HUES64 (cell line): ENCODE results near the gene MRPL12.
"Not testable (repeated sequence)": the region's sequence is repeated elsewhere in the genome, so short reads cannot be mapped to it uniquely, and the experiment has no call there.

Experiments used
- H3K27ac ChIP-seq: 2 replicates; pipeline ENCODE4 v1.7.0; 2013; ENCODE audit warnings: low read depth, low read length, inconsistent platforms
- H3K27me3 ChIP-seq: 2 replicates; pipeline ENCODE4 v1.6.1; 2013; ENCODE audit warnings: mild to moderate bottlenecking, low read length; ENCODE audit not compliant: insufficient read depth
- H3K36me3 ChIP-seq: 2 replicates; pipeline ENCODE4 v1.6.1; 2013; ENCODE audit warnings: mild to moderate bottlenecking, low read length; ENCODE audit not compliant: insufficient read depth
- H3K4me1 ChIP-seq: 2 replicates; pipeline ENCODE4 v1.6.1; 2013; ENCODE audit warnings: mild to moderate bottlenecking, low read length, moderate library complexity; ENCODE audit not compliant: insufficient read depth
- H3K4me3 ChIP-seq: 2 replicates; pipeline ENCODE4 v1.5.1; 2013; ENCODE audit warnings: mild to moderate bottlenecking, low read length, moderate library complexity
- H3K9ac ChIP-seq: 2 replicates; pipeline ENCODE4 v1.6.1; 2013; ENCODE audit warnings: mild to moderate bottlenecking, low read depth, low read length
- H3K9me3 ChIP-seq: 2 replicates; pipeline ENCODE4 v1.6.1; 2013; ENCODE audit warnings: low read depth, low read length; ENCODE audit not compliant: insufficient read depth
- WGBS: fragments of 150-250, 120-280 bp; methylation state at CpG from one replicate; pipeline ENCODE4 v1.1.7; 2013; ENCODE audit warnings: missing lambda C conversion rate; 5-methylcytosine and 5-hydroxymethylcytosine counted together

The MRPL12 gene

GRCh38 chr17:81666342-81667191 lies 36.6 kb upstream of the MRPL12 start, which contains the start of the genes CCDC137 and OXLD1:
CCDC137 (plus strand) TSS chr17:81666737; CDS start chr17:81666767, 30 bp downstream.
OXLD1 (minus strand) TSS chr17:81666605; CDS start chr17:81666577, 28 bp downstream.
- Histone ChIP-seq H3K4me1 (peaks cover 16% of the 10 kb centered on the region), H3K9ac (peak within 1 kb of the TSS; percentile 85), H3K27me3 (no peaks in the 10 kb centered on the region), H3K4me3 (peak within 1 kb of the TSS; percentile 95), H3K9me3 (no peaks in the 10 kb centered on the region), H3K36me3 (peaks cover 52% of the 10 kb centered on the region), H3K27ac (peak within 1 kb of the TSS; percentile 84)
- under 1% methylated on average over 96 of the region's 96 CpGs for WGBS

DNA sequence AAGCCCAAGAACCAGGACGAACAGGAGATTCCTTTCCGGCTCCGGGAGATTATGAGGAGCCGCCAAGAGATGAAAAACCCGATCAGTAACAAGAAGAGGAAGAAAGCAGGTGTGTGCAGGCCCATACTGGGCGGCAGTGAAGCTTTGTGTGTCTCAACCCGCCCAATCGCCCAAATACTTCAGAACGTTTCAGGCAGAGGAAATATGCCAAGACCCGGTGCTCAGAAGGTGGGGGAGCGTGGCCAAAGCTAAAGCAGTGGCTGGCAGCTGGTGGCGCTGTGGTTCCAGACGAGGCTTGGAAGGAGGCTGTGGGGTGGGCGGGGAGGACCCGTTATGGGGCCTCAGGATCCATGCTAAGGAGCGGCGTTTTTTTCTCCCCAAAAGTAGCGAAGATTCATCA lies 35.4 kb upstream of the MRPL12 start:
- no peaks in the 10 kb centered on the region for H3K9me3 ChIP-seq
- peak overlapping the region; percentile 30 for H3K4me3 ChIP-seq
- peaks cover 64% of the 10 kb centered on the region for H3K36me3 ChIP-seq
- no peak overlapping the region for H3K9ac ChIP-seq
- no peaks in the 10 kb centered on the region for H3K27me3 ChIP-seq
- peaks cover 16% of the 10 kb centered on the region for H3K4me1 ChIP-seq
- H3K27ac ChIP-seq: no peak overlapping the region
- 89% methylated on average over 18 of the region's 18 CpGs for WGBS

DNA sequence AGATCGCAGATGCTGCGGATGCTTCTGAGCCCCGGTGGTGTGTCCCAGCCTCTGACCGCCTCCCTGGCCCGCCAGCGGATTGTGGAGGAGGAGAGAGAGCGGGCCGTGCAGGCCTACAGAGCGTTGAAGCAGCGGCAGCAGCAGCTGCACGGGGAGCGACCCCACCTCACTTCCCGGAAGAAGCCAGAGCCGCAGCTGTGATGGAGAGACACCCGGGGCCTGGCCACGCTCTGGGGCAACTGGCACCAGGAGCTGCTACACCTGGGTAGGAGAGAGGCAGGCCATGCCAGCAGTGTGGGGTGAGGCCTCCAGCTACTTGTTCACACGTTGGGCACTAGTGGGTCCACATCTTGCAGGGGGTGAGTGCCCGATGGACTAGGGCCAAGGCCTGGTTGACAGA lies 30.7 kb upstream of the MRPL12 start:
- Histone ChIP-seq H3K27ac (no peak overlapping the region), H3K27me3 (no peaks in the 10 kb centered on the region), H3K36me3 (peaks cover 75% of the 10 kb centered on the region), H3K4me1 (peaks cover 8% of the 10 kb centered on the region), H3K9ac (no peak overlapping the region), H3K4me3 (no peak overlapping the region), H3K9me3 (no peaks in the 10 kb centered on the region)
- WGBS: 96% methylated on average over 18 of the region's 18 CpGs

DNA sequence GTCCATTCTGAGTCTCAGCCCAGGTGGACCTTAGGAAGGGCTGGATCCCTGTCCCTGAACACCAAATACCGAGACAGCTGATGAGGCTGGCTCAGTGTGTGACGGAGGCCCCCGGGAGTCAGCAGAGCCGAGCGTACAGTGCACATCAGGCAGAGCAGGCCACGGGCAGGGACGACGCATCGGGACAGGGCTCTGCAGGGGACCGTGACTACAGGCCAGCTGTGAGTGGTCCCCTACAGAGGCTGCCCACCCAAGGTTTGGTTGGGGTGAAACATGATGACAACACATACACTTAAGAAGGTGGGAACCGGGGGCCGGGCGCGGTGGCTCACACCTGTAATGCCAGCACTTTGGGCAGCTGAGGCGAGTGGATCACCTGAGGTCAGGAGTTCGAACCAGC lies 30.2 kb upstream of the MRPL12 start:
- H3K9me3 ChIP-seq: no peaks in the 10 kb centered on the region
- no peak overlapping the region for H3K27ac ChIP-seq
- no peak overlapping the region for H3K9ac ChIP-seq
- peaks cover 4% of the 10 kb centered on the region; the same call in 1 of the 2 replicates for H3K4me1 ChIP-seq
- peaks cover 72% of the 10 kb centered on the region for H3K36me3 ChIP-seq
- H3K27me3 ChIP-seq: no peaks in the 10 kb centered on the region
- no peak overlapping the region for H3K4me3 ChIP-seq
- 97% methylated on average over 16 of the region's 16 CpGs for WGBS

DNA sequence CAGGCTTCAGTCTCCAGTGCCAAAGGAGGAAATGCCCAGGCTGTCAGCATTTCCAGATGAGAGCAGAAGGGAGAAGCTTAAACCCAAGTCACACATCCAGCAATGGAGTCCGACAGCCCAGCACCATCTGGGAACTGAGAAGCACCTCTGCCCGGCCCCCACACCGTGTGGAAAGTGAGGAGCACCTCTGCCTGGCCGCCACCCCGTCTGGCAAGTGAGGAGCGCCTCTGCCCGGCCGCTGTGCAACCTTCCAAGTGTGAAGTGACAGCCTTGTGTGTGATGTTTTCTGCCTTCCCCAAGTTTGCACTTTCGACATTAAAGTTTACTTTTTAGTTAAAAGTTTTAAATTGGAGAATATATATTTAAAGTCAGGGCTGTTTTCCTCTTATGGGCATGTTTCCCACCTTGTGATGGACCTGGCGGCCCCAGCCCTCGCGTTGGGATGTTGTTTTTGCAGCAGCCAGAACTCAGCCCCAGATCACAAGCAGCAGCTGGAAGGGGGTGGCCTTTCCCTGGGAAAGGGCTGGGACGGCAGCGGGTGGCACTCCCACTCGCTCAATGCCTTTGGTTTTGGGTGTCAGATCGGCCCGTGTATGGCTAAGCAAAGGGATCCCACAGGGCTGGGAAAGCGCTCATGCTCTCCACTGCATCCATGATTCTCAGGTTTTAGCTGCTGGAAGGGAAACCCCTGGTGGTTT lies 29.5 kb upstream of the MRPL12 start:
- peaks cover 64% of the 10 kb centered on the region for H3K36me3 ChIP-seq
- no peaks in the 10 kb centered on the region for H3K27me3 ChIP-seq
- no peaks in the 10 kb centered on the region for H3K9me3 ChIP-seq
- no peak overlapping the region for H3K27ac ChIP-seq
- no peak overlapping the region for H3K9ac ChIP-seq
- H3K4me3 ChIP-seq: no peak overlapping the region
- no peaks in the 10 kb centered on the region for H3K4me1 ChIP-seq
- WGBS: 94% methylated on average over 18 of the region's 18 CpGs

DNA sequence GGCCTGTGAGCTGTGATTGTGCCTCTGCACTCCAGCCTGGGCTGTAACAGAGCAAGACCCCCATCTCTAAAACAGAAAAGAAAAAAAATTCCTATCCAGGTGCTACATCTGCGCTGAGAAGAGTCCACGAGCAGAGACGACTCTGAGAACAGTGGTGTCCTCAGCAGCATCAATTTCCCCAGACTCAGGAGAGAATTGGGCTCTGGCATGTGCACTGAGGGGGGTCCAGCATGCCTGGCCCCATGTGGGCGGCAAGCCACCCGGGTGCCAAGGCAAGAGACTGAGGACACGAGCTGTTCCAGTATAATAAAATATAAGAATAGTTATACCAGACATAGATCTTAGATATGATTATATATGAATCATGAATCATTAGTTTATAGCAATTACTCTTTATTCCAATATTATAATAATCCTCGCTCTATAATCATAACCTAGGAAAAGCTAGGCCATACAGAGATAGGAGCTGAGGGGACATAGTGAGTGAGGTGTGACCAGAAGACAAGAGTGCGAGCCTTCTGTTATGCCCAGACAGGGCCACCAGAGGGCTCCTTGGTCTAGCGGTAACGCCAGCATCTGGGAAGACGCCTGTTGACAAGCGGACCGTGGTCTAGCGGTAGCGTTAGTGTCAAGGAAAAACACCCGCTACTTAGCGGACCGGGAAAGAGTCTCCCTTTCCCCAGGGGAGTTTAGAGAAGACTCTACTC lies 27.5 kb upstream of the MRPL12 start:
- peaks cover 45% of the 10 kb centered on the region for H3K36me3 ChIP-seq
- H3K9ac ChIP-seq, H3K4me3 ChIP-seq, H3K27me3 ChIP-seq, H3K27ac ChIP-seq, H3K9me3 ChIP-seq, H3K4me1 ChIP-seq: not testable (repeated sequence)
- WGBS: 36% methylated on average over 11 of the region's 18 CpGs

GRCh38 chr17:81676906-81677305 lies 26.3 kb upstream of the MRPL12 start:
- Histone ChIP-seq H3K27ac (no peak overlapping the region), H3K36me3 (peaks cover 39% of the 10 kb centered on the region), H3K9me3 (no peaks in the 10 kb centered on the region), H3K9ac (no peak overlapping the region), H3K4me3 (no peak overlapping the region), H3K27me3 (no peaks in the 10 kb centered on the region), H3K4me1 (no peaks in the 10 kb centered on the region)
- WGBS: 95% methylated on average over 17 of the region's 17 CpGs

GRCh38 chr17:81680150-81680549 lies 23.0 kb upstream of the MRPL12 start:
- Histone ChIP-seq H3K4me1 (peaks cover 6% of the 10 kb centered on the region; the same call in 1 of the 2 replicates), H3K27ac (no peak overlapping the region), H3K4me3 (no peak overlapping the region), H3K36me3 (peaks cover 9% of the 10 kb centered on the region; the same call in 1 of the 2 replicates), H3K9me3 (no peaks in the 10 kb centered on the region), H3K9ac (no peak overlapping the region), H3K27me3 (no peaks in the 10 kb centered on the region)
- 94% methylated on average over 11 of the region's 11 CpGs for WGBS

GRCh38 chr17:81681672-81682071 lies 21.5 kb upstream of the MRPL12 start:
- Histone ChIP-seq H3K36me3 (peaks cover 19% of the 10 kb centered on the region), H3K4me1 (peaks cover 9% of the 10 kb centered on the region; the same call in 1 of the 2 replicates), H3K4me3 (no peak overlapping the region), H3K27me3 (no peaks in the 10 kb centered on the region), H3K27ac (no peak overlapping the region), H3K9me3 (no peaks in the 10 kb centered on the region), H3K9ac (no peak overlapping the region)
- WGBS: 94% methylated on average over 17 of the region's 17 CpGs

DNA sequence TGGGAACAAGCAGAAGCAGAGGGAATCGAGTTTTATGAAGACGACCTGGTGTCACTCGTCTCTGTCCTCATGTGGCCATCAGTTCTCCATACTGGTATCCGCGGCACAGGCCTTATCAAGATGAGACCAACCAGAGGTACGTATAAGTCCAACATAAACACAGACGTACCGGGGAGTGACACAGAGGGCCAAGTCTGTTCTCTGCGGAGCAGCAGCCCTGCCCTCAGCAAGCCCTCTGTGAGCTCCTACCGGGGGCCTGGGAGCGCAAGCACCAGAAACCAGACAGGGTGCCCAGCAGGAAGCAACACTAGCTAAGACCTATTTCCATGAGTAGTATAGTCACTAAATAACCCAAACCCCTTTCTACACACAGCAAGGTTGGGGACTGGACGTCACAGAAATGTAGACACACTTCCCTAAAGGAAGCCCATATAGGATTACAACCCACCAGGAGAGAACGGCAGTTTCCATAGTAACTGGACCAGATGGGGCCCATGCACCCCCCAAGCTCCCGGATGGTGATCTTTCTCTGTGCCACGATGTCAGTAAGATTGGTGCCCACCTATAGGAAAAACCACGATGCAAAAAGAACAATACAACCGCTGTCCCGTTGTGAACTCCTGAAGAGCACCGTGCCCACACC lies 20.5 kb upstream of the MRPL12 start:
- Histone ChIP-seq H3K4me1 (peaks cover 9% of the 10 kb centered on the region; the same call in 1 of the 2 replicates), H3K4me3 (peak overlapping the region; percentile 89), H3K27ac (peak overlapping the region; percentile 85), H3K36me3 (peaks cover 29% of the 10 kb centered on the region), H3K27me3 (no peaks in the 10 kb centered on the region), H3K9ac (peak overlapping the region; percentile 85), H3K9me3 (no peaks in the 10 kb centered on the region)
- 51% methylated on average over 19 of the region's 19 CpGs for WGBS
